RPMI8226 (cell line): ENCODE data around the gene LMO7.

Experiments used
- DNase-seq: peaks from one replicate; pipeline ENCODE4 v3.0.0-alpha.2; 2015

Gene LMO7

DNA sequence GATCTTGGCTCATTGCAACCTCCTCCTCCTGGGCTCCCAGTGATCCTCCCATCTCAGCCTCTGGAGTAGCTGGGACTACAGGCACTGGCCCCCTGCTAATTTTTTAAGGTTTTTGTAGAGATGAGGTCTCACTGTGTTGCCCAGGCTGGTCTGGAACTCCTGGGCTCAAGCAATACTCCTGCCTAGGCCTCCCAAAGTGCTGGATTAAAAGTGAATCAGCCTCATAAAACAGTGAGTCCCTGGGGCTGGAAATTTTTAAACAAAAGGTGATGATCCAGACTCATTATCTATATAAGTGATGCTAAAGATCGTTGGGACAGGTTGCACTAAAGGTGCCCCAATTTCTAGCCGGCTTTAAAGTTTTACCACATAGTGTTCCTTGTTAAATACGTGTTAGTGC lies 112.7 kb downstream of the LMO7 start:
- no peak for DNase-seq

DNA sequence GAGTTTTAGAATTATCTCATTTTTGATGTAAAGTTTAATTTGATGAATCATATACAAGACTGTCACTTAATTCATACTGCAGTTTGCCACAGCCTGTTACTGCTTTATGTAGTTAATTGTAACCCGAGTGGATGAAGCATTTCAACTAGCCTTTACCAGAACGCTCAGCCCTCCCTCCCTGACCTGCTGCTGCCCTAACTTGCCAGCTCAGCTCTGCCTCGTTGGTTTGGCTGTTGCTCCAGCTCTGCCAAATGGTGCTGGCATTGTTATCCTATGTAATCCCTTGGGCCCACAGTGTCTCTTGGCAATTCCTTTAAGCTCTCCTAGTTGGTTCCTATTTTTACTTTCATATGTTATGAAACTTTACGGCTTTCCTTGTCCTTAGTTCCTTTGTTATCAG lies 113.3 kb downstream of the LMO7 start:
- no peak for DNase-seq

DNA sequence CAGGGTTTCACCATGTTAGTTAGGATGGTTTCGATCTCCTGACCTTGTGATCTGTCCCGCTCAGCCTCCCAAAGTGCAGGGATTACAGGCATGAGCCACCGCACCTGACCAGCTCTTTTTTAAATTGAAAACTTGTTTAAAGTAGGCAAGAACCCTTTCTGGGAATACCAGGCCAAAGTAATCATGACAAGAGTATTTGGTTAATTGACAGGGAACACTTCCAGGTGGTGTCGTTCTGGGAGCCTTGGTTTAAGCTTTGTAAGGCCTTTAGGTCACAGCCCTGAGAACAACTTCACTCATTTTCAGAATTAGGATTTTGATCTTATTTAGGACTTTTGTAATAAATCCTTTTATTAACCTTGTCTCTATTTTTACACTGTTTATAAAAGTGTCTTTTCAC lies 115.2 kb downstream of the LMO7 start:
- DNase-seq, result no peak

- no peak for DNase-seq
Measured at GRCh38 chr13:75752826-75753225, 116.7 kb downstream of the LMO7 start.

GRCh38 chr13:75754936-75755335 lies 118.8 kb downstream of the LMO7 start:
- DNase-seq, result no peak

DNA sequence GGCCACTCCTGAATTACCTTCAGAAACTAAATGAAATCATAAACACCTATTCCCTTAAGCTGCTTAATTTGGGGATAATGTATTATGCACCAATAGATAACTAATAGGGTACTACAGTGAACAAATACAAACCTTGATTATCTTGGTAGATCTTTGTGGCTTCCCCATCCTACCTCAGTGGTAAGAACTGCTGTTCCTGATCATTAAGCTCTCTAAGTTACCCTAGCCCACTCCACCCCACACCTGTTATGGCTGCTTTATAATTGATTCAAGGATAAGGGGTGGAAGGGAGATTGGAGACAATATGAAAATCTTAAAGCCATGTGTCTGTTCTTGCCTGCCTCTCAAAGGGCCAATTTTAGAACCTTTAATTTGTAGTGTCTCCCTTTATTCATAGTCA lies 121.2 kb downstream of the LMO7 start:
- DNase-seq, result no peak

- no peak for DNase-seq
Measured at GRCh38 chr13:75759531-75759930, 123.4 kb downstream of the LMO7 start.

- no peak for DNase-seq
Measured at GRCh38 chr13:75760131-75761021, 124.2 kb downstream of the LMO7 start.

- no peak for DNase-seq
Measured at GRCh38 chr13:75761369-75761768, 125.2 kb downstream of the LMO7 start.

- DNase-seq, result no peak
Measured at GRCh38 chr13:75762076-75762937, 126.2 kb downstream of the LMO7 start.

GRCh38 chr13:75762955-75763354 lies 126.8 kb downstream of the LMO7 start:
- DNase-seq, result no peak

- no peak for DNase-seq
Measured at GRCh38 chr13:75763512-75763911, 127.4 kb downstream of the LMO7 start.

- no peak for DNase-seq
Measured at GRCh38 chr13:75764251-75764925, 128.3 kb downstream of the LMO7 start.

- DNase-seq, result no peak
Measured at GRCh38 chr13:75764926-75765310, 128.8 kb downstream of the LMO7 start.

- no peak for DNase-seq
Measured at GRCh38 chr13:75766636-75767035, 130.5 kb downstream of the LMO7 start.

- DNase-seq, result no peak
Measured at GRCh38 chr13:75769141-75769905, 133.2 kb downstream of the LMO7 start.

- no peak for DNase-seq
Measured at GRCh38 chr13:75770164-75770563, 134.0 kb downstream of the LMO7 start.

- no peak for DNase-seq
Measured at GRCh38 chr13:75770592-75771011, 134.5 kb downstream of the LMO7 start.

DNA sequence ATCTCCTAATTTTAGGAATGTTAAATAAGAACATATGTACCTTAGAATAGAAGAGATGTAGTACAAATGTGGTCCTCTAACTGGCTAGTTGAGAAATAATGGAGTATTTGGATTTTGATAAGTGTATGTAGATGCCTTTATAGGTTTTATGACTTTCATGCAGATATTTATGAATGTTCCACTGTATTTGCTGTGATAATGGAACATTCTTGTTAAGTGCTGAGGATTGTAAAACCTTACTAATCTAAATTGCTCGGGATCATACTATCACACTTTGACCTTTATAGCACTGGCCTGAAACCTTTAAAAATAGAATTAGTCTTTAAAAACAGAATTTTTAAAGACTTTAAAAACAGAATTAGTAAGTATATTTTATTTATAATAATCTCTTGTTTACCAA lies 135.1 kb downstream of the LMO7 start:
- no peak for DNase-seq

DNA sequence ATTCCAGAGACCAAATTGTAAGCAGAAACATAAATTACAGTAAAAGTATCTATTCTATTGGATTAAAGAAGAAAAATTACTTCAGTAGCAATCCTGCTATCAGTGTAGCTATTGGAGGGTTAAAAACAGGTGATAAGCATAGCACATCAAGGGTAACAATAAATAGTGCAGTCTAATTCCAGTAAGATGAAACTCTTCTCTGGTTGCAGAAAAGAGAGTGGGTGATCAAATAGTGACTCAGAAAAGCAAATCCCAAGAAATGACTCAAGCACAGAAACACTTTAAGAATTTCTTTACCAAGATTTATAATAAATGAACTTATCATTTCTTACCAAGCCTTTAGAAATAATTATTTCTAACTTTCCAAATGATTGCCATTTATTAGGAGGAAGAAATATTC lies 135.7 kb downstream of the LMO7 start:
- DNase-seq, result no peak

GRCh38 chr13:75774176-75774575 lies 138.0 kb downstream of the LMO7 start:
- DNase-seq, result no peak

GRCh38 chr13:75776550-75776949 lies 140.4 kb downstream of the LMO7 start:
- no peak for DNase-seq

DNA sequence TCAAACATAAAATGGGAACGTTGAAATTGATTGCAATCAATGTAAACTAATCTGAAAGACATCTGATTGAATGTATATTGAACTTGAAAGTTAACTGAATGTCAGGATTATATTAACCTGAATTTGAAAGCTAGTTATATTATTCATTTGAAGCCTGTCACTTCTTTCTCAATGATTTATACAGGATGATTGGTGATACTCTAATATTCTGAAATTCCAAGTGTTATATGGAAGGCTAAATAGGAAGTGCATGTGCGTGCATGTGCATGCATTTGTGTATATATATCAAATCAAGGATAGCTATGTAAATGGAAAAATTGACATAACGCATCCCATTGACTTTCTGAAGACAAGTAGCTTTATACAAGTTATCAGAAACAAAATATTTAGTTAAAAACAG lies 143.3 kb downstream of the LMO7 start:
- no peak for DNase-seq
